Activated gamma-delta T cell treated with Interleukin-2 at 50 U/mL for 16 hours (primary cell): ENCODE measurements around the gene SCG5.

ENCODE experiments used
- DNase-seq: peaks from one replicate; pipeline ENCODE4 v3.0.0-alpha.2; 2020

Gene SCG5

DNA sequence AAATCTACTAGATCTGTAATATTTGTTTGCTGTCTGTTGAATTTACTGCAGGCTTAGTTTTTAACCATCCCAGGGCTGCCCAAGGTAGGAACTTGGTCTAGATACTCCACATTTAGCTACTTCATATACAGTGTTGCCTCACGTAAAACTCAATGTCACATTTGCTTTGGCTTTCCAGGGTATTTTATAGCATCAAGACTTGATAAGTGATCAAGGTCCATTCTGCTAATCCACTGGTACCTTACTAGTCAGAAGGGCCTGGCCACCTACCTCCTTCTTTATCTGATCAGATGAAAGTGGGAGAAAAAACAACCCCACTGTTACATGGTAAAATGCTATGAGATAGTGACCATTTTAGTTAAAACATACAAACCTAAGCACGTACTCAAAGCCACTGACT is 50.8 kb downstream of the SCG5 start:
- no peak for DNase-seq

- DNase-seq: no peak
These were observed 52.9 kb downstream of the SCG5 start for GRCh38 chr15:32694222-32694983.

- no peak for DNase-seq
These were observed 57.4 kb downstream of the SCG5 start for GRCh38 chr15:32698773-32699390.

DNA sequence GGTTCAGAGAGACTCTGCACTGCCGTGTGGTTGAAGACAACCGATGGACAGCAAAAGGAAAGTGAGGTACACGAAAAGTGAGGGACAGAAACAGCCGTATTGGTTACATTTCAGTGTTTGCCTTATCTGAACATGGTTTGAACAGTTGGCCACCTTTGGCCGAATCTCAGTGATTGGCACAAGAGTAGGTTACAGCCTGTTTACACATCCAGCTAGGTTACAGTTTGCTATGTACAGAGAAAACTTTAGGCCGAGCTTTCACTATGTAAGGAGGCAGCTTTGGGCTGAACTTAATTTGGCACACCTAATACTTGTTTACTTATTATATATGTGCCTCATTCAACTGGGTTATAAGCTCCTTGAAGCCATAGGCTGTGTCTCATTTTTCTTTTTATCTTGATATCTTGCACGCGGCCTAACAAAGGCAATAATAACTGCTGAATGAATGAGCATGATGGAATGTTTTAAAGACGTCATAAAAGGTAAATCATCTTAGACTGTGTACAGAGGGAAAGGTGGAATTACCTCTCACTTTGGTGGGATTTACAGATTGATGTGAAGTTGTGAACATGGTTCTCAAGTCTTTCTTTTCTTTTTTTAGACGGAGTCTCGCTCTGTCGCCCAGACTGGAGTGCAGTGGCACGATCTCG is 59.1 kb downstream of the SCG5 start:
- DNase-seq: no peak

GRCh38 chr15:32701863-32702262 is 60.4 kb downstream of the SCG5 start:
- DNase-seq: no peak

DNA sequence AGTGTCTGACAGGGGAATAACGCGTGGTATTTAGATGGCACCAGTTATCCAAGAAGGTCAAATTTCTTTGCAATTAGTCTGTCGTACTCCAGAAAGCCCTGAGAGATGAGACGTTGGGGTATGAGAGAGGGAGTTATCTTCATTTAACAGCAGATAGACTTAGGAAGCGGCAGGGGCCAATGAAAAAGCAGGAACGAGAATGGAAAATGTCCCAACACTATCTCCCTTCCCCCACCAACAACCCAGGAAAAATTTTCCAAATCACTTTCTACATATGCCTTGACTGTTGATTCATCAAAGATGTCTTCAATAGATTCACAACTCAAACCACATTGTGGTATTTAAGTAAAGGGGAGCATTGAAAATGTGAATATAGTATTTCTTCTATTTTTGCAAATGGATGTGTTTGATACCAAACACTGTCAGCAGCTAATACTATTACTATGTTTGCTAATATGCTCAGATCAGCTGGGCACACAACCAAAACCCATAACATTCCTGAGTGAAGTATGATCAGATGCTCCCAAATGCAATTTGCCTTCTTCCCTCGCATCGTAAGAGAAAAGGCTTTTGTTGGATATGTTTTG is 63.0 kb downstream of the SCG5 start:
- no peak for DNase-seq

DNA sequence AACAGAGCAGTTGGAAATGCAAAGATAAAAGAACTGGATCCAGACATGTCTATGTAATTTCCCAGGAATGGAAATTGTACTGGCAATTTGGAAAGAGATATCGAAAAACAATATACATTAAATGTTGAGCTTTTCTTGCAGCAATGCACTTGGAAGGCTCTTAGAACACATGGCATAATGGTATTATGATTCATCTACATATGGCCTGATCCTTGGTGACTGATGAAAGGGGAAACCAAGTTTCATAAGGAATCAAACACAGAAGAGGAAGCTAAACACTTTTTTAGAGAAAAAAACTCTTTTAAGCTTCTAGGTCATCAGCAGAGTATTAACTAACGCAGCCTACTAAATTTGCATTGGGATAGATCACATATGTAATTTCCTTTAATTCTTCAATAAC is 63.9 kb downstream of the SCG5 start:
- no peak for DNase-seq

DNA sequence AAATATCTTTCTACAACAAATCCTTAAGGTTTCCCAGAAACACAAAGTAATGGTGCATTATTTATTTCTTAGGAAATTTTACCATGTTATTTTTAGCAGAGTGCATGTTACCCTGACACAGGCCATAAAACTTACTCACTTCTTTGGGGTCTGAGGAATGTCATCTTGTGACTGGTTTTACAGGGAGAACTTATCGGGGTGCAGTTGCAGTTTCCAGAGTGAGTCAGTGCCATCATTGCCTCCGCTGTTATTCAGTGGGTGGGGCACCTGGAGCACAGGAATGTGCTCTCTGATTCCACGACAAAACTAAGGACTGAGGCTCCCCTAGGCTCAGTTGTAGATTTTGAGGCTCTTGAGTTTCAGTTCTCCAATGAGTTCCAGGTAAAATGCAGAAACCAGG is 65.2 kb downstream of the SCG5 start:
- DNase-seq: no peak

DNA sequence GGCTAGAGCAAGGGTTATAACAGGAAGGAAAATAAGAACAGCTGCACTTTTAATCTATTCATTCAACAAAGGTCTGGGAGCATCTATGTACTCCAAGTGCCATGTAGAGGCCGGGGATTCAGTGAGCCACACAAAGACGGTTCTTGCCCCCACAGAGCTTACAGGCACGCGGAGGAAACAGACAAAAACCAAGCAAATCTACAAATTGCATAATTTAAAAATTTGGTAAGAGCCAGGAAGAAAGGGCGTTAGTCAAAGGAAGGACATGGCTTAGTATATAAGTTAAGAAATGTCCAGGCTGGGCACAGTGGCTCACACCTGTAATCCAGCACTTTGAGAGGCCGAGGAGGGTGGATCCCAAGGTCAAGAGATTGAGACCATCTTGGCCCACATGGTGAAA is 65.9 kb downstream of the SCG5 start:
- no peak for DNase-seq

DNA sequence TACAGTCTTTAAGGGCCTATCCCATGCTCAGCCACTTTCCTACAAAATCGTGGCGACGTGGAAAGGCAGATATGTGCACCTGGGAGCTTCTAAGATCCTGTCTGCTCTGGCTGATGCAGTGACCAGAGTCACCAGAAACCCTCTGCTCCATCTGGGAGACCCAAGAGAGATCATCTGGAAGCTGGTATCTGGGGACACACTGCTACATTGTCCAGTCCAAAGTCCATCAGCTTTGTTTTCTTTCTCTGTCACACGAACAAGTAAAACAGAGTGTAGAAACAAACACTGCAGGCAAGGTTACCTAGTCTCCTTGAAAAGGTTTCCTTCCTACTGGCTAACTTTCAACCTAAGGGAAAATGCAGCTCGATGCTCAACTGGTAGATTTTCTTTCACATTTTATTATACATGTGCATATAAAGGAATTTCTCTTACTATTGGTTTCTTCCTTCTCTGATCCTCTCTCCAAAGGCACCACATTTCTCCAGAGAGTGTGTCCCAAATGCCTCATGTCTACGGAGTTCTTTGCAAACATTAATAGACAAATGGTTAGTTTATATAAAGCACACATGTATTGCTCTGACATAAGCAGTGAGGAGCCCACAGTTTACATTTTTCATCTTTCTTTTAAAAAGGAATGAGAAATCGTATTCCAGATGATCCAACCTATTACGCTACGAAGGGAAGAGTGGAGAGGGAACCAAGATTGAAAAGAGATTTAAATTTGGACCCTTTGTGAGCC is 68.0 kb downstream of the SCG5 start:
- DNase-seq: no peak

DNA sequence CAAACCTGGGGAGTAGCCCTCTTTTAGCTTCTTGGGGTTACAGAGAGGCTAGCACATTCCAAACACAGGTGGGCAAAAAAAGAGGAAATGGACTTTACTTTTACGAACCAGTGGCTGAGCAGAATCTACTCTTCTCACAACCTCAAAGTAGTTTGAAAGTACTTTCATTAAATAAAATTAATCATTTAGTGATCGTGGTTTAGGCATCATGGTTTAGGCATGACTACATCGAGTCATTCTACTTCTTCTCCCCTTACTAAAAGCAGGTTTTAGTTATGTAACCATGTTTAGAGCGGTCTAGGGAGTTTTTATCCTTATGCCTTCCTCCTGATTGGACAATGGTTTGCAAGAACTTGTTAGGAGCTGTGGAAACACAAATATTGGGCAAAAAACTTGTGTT is 73.8 kb downstream of the SCG5 start:
- no peak for DNase-seq

- DNase-seq: no peak
These were observed 74.9 kb downstream of the SCG5 start for GRCh38 chr15:32716216-32716914.

DNA sequence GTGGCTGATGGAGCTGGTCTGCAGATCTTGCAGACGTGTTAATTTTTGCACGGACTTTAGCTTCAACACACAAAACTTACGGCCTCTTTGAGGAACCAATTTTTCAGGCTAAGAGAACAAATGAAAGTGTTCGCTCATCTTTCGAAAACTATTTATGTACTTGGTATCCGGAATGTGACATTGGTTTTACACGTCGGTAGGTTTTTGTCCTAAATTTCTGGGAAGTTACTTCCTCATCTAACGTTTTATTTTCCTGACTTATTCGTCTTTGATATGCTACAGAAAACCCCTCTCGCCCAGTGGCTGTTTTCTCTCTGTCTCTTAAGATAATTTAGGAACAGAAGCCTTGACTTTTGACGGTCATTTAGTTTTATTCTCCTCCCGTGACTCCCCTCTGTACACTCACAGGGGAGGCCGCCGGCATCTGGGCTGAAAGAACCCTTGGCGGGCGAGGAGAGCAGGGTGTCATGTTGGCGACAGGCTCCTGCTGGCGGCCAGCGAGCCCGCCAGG is 75.5 kb downstream of the SCG5 start:
- no peak for DNase-seq

DNA sequence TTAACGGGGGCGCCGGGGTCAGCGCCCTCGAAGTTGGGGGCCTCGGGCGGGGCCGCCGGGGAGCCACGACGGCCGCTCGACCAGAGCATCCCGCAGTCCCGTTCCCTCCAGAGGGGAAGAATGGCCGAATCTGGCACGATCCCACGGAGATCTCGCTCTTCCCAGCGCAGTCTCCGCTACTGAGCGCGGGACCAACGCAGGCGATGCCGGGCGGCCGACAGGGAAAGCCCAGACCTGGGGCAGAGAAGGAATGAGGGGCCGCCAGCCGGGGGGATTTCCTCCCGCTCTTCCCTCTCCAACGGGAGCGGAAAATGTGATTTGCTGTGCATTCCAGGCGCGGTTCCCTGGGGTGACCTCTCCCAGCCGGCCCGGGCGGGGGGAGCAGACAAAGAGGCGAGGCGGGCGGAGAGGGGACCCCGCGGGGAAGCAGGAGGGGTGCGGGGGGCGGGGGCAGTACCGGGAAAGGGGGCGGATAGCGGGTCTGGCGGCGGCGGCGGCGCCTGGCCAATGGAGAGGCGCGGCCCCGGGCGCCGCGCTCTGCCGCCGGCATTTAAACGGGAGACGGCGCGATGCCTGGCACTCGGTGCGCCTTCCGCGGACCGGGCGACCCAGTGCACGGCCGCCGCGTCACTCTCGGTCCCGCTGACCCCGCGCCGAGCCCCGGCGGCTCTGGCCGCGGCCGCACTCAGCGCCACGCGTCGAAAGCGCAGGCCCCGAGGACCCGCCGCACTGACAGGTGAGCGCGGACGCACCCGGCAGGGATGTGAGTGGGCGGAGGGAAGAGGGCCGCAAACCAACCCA is 76.1 kb downstream of the SCG5 start, which contains the start of gene GREM1:
TSS of gene GREM1 (plus strand) at position 579 of the 801 bp plus-strand sequence. CDS start 12,687 bp downstream, outside the sequence.
- DNase-seq: no peak

GRCh38 chr15:32718227-32718820 is 76.8 kb downstream of the SCG5 start:
- DNase-seq: no peak

- no peak for DNase-seq
These were observed 77.6 kb downstream of the SCG5 start for GRCh38 chr15:32718821-32719716.

DNA sequence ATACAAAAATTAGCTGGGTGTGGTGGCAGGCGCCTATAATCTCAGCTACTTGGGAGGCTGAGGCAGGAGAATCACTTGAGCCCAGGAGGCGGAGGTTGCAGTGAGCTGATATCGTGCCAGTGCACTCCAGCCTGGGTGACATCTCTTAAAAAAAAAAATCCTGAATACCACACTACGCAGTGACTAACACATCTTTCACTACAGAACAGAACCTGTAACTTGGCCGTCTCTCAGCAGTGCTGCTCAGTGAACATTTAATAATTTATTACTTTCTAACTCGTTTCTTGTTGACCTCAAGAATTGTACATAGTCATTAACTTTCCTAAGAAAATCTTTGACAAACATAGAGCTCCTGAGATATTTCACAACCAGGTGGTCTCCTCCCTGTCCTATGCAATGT is 80.1 kb downstream of the SCG5 start:
- no peak for DNase-seq

DNA sequence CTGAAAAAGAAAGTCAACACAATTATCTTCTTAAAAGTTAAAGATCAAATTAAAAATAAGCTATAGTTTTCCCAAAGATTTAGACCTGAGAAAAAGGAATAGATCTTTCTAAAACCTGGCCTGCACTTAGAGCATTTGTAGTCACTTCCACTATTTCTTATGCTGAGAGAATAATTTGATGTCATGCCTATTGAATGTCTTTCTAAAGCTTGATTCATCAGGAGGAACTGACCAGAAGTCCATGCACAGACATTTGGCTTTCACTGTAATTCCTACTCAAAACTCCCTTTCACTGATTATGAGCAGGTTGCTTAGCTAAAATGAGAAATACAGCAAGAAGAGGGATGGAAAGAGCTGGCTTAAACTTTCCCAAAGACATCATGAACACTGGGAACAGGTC is 80.6 kb downstream of the SCG5 start:
- DNase-seq: no peak

DNA sequence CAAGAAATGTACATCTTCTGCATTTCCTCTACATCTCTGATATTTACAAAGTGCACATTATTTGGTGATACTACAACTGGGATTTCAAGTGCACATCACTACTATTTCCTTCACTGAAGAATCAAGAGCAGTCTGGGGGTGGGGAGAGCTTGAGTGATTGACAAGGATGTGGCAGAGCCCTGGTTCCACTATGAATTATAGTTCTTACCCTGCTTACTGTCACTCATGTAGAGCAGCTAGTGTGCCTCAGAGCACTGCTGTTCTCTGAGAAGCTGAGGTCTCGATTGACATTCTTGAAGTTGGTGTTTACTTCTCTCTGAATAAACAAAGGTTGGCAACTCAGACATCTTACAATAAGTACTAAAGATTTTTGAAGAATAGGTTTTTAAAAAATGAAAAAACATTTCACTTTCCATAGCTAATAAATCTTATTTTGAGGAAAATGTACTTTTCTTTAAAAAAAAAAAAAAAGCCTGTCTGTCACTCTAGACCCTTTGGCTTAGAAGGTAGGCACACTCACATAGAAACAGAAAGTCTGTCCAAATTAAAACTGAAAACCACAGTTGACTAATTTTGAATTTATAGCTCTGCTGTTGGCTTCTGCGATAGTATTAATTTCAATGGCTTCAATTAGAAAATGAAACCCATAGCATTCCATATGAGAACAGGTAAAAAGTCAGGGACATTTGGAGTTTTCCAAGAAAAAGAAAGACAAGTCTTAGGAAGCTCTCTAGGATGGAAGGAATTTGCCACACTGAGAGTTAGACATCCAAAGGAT is 81.8 kb downstream of the SCG5 start:
- no peak for DNase-seq
